Suprapubic skin (tissue), 4 donors: ENCODE results near the gene MCAM. TPM values are rescaled to one million over a fixed set of nuclear protein-coding genes. Genes with fewer than 3 reads are reported as not detected.

Experiments
- DNase-seq, 2 donors: peaks; one replicate each; pipeline ENCODE4 v3.0.0-alpha.2; 2019; ENCODE audit warnings: low spot score in 2 of 2
- H3K27ac ChIP-seq: fragments of 200-600 bp; sonication (generic); one replicate; pipeline ENCODE4 v1.5.1; 2019
- H3K27me3 ChIP-seq: fragments of 200-600 bp; sonication (generic); one replicate; pipeline ENCODE4 v1.5.1; 2019
- H3K36me3 ChIP-seq: fragments of 200-600 bp; sonication (generic); one replicate; pipeline ENCODE4 v1.5.1; 2019
- H3K4me1 ChIP-seq: fragments of 200-600 bp; sonication (generic); one replicate; pipeline ENCODE4 v1.5.1; 2019
- H3K4me3 ChIP-seq: fragments of 200-600 bp; sonication (generic); one replicate; pipeline ENCODE4 v1.5.1; 2019; ENCODE audit warnings: mild to moderate bottlenecking
- H3K9me3 ChIP-seq: fragments of 200-600 bp; sonication (generic); one replicate; pipeline ENCODE4 v1.5.1; 2019
- CTCF ChIP-seq, 2 donors: fragments of 200-600 bp in 1 of 2; fragments of 450-650 bp in 1 of 2; sonication (generic) in 1 of 2; IDR thresholded peaks; one replicate each; pipeline ENCODE4 v1.5.1; 2016 to 2019; ENCODE audit warnings: antibody characterized with exemption in 2 of 2, mild to moderate bottlenecking in 1 of 2, moderate library complexity in 1 of 2
- EP300 ChIP-seq: sonication (generic); formaldehyde crosslinking; IDR thresholded peaks from one replicate; pipeline ENCODE4 v1.6.1; 2017; ENCODE audit warnings: antibody characterized with exemption
- POLR2A ChIP-seq, 2 donors: fragments of 450-650 bp; IDR thresholded peaks; one replicate each; pipeline ENCODE4 v1.6.1; 2017; ENCODE audit warnings: antibody characterized with exemption in 2 of 2, mild to moderate bottlenecking in 2 of 2, moderate library complexity in 2 of 2
- POLR2AphosphoS5 ChIP-seq, 3 donors: sonication (generic); formaldehyde crosslinking; IDR thresholded peaks; one replicate each; pipeline ENCODE4 v1.6.1; 2017; ENCODE audit warnings: antibody characterized with exemption in 3 of 3
- WGBS: methylation state at CpG from one replicate; pipeline ENCODE4 v1.1.5; 2018; 5-methylcytosine and 5-hydroxymethylcytosine counted together
- total RNA-seq, 4 donors: library from RNA; depleted of rRNA; stranded (reverse); fragments of >200 nt; gene quantifications; one replicate each; pipeline ENCODE4 v1.1.0, GENCODE V29; 2016

MCAM gene, protein sequence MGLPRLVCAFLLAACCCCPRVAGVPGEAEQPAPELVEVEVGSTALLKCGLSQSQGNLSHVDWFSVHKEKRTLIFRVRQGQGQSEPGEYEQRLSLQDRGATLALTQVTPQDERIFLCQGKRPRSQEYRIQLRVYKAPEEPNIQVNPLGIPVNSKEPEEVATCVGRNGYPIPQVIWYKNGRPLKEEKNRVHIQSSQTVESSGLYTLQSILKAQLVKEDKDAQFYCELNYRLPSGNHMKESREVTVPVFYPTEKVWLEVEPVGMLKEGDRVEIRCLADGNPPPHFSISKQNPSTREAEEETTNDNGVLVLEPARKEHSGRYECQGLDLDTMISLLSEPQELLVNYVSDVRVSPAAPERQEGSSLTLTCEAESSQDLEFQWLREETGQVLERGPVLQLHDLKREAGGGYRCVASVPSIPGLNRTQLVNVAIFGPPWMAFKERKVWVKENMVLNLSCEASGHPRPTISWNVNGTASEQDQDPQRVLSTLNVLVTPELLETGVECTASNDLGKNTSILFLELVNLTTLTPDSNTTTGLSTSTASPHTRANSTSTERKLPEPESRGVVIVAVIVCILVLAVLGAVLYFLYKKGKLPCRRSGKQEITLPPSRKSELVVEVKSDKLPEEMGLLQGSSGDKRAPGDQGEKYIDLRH
- 100 to 1,000 TPM; 104 to 163 (median 124) TPM for total RNA-seq

DNA sequence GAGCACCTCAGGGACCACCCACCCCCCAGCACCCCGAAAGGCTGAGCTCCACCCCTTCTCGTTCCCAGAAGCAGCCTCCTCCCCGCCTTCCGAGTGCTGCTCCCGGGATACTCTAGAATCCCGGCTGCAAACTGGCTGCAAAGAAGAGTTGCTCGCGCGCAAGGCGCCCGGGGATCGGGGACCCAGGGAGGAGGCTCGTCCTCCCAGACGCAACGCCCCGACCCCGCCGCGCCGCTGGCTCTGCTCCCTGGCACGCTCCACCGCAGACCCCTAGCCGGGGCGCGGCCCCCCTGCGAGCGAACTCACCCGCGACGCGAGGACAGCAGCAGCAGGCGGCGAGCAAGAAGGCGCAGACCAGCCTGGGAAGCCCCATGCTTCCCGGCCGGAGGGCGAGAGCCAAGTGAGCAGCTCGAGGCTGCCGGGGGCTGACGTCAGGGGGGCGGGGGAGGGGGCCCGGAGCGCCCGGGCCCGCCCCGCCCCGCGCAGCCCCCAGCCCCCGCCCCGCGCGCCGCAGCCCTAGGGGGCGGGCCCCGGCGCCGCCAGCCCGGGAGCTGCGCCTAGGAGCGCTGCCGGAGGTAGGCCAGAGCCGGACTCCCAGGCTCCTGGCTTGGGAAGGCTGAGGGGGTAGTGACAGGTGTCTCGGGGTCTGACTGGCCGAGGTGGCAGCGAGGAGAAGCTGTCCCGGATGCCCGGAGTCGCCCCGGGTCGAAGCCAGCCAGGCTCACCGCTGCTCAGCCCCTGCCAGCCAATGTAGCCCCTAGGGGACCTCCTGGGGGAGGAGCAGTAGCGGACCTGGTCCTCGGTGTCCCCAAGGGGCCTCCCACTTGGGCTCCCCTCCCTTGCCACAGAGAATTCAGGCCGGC is at the start of gene MCAM:
MCAM (minus strand) TSS at position 402 of the 863 bp plus-strand sequence; CDS start at position 373, 29 bp downstream.
- no peaks in the 10 kb centered on the region for H3K36me3 ChIP-seq
- 0% methylated on average over 1 of the region's 74 CpGs for WGBS
- H3K9me3 ChIP-seq: no peaks in the 10 kb centered on the region
- peaks cover 37% of the 10 kb centered on the region for H3K27me3 ChIP-seq
- peak within 1 kb of the TSS; percentile 53 for H3K4me3 ChIP-seq
- TF ChIP-seq POLR2AphosphoS5 (IDR thresholded peaks at IDR 0.05): no peak
- H3K4me1 ChIP-seq: peaks cover 65% of the 10 kb centered on the region
- peak; percentile 66 to 78 for DNase-seq
- peak within 1 kb of the TSS; percentile 82 for H3K27ac ChIP-seq

- no peak for DNase-seq
- Histone ChIP-seq H3K4me1 (peaks cover 71% of the 10 kb centered on the region), H3K36me3 (no peaks in the 10 kb centered on the region), H3K9me3 (no peaks in the 10 kb centered on the region), H3K27me3 (peaks cover 30% of the 10 kb centered on the region), H3K27ac (no peak overlapping the region), H3K4me3 (no peak overlapping the region)
- TF ChIP-seq EP300 (no peak), POLR2AphosphoS5 (IDR thresholded peaks at IDR 0.05) (no peak), POLR2A (IDR thresholded peaks at IDR 0.05) (no peak), CTCF (IDR thresholded peaks at IDR 0.05) (no peak)
- 71% methylated on average over 6 of the region's 6 CpGs for WGBS
Observed at GRCh38 chr11:119365071-119365591, 48.2 kb upstream of the MCAM start.

DNA sequence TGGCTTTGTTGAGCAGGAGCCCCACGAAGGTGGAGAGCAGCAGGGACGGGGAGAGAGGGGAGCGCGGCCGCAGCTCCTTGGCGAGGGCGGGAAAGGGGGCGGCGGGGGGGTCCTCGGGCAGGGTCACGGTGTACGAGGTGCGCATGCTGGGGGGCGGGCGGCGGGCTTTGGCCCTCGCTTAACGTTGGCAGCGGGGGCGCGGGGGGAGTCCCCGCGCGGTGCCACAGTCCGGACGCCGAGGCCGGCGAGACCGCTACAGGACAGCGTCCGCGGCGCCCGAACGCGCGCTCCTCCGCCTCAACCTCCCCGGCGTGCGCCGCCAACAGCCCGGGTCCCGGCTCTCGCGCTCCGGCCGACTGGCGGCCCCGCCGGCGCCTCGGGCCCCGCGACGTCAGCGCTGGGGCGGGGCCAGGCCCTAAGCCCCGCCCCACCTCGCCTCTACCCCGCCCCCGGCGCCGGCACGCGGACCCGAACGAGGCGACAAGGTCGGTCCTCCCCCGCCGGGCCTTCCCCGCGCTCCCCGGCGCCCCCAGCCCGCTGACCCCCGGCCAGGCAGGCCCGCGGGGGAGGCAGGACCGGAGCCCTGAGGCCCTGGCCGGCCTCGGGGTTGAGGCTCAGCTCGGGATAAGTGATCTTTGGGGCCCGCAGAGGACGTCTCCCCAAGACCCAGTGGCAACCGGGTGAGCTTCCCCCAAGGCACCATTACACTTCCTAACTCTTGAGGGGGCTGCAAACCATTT is 47.1 kb upstream of the MCAM start:
- peak overlapping the region; percentile 57 for H3K4me3 ChIP-seq
- H3K27ac ChIP-seq: peak overlapping the region; percentile 32
- peak in 1 of 2 donors; percentile 67 for DNase-seq
- peaks cover 66% of the 10 kb centered on the region for H3K4me1 ChIP-seq
- WGBS: no CpG with 5 or more reads among the region's 88 CpGs
- H3K9me3 ChIP-seq: no peaks in the 10 kb centered on the region
- no peaks in the 10 kb centered on the region for H3K36me3 ChIP-seq
- H3K27me3 ChIP-seq: peaks cover 30% of the 10 kb centered on the region
- TF ChIP-seq POLR2AphosphoS5 (IDR thresholded peaks at IDR 0.05): no peak
- no peak for TF ChIP-seq EP300
- no peak for TF ChIP-seq CTCF (IDR thresholded peaks at IDR 0.05)
- TF ChIP-seq POLR2A (IDR thresholded peaks at IDR 0.05): no peak

- DNase-seq: peak in 1 of 2 donors; percentile 62
- Histone ChIP-seq H3K27me3 (peaks cover 30% of the 10 kb centered on the region), H3K36me3 (no peaks in the 10 kb centered on the region), H3K9me3 (no peaks in the 10 kb centered on the region), H3K4me1 (peaks cover 59% of the 10 kb centered on the region), H3K4me3 (peak overlapping the region; percentile 57), H3K27ac (peak overlapping the region; percentile 57)
- TF ChIP-seq CTCF (IDR thresholded peaks at IDR 0.05) (no peak), POLR2AphosphoS5 (IDR thresholded peaks at IDR 0.05) (no peak), POLR2A (IDR thresholded peaks at IDR 0.05) (no peak), EP300 (no peak)
- WGBS: 42% methylated on average over 22 of the region's 44 CpGs
Observed at GRCh38 chr11:119363081-119363850, 46.3 kb upstream of the MCAM start.
